A549 (cell line): ENCODE results near the gene CTTN.

Experiments
- BCL3 ChIP-seq: fragments of >200 bp; sonication (Bioruptor Twin); formaldehyde crosslinking; IDR thresholded peaks from 3 replicates; pipeline ENCODE4 v1.6.1; 2016
- CTCF ChIP-seq: fragments of >200 bp; sonication (Bioruptor Twin); formaldehyde crosslinking; IDR thresholded peaks from 3 replicates; pipeline ENCODE4 v1.5.1; 2016
- EP300 ChIP-seq, 2 experiments: fragments of >200 bp; sonication (Bioruptor Twin); formaldehyde crosslinking; IDR thresholded peaks; 2 replicates in 1 of 2; 3 replicates in 1 of 2; pipeline ENCODE4 v1.6.1; 2016 to 2017
- GATA3 ChIP-seq: IDR thresholded peaks from 2 replicates; pipeline ENCODE4 v1.6.1; 2012; ENCODE audit warnings: borderline replicate concordance
- HEYL ChIP-seq: fragments of 250-450 bp; sonication (Bioruptor Pico); IDR thresholded peaks from 2 replicates; pipeline ENCODE4 v1.8.0; 2021; ENCODE audit warnings: mild to moderate bottlenecking, moderate library complexity
- KDM5A ChIP-seq: fragments of 200-600 bp; sonication (generic); IDR thresholded peaks from 2 replicates; pipeline ENCODE4 v1.6.1; 2016; ENCODE audit warnings: antibody characterized with exemption, mild to moderate bottlenecking
- MAZ ChIP-seq: fragments of 150-350 bp; IDR thresholded peaks from 2 replicates; pipeline ENCODE4 v1.6.1; 2014; ENCODE audit warnings: antibody characterized with exemption, low read depth, low read length, borderline replicate concordance
- MYC ChIP-seq: IDR thresholded peaks from 2 replicates; pipeline ENCODE4 v1.6.1; 2012; ENCODE audit warnings: mild to moderate bottlenecking, inconsistent platforms, low read length, improper control_type of control experiment, borderline replicate concordance
- POLR2A ChIP-seq: IDR thresholded peaks from 2 replicates; pipeline ENCODE4 v1.6.1; 2012; ENCODE audit warnings: mild to moderate bottlenecking, low read length
- RAD21 ChIP-seq, 2 experiments: fragments of >200 bp in 1 of 2; sonication (Bioruptor Twin) in 1 of 2; formaldehyde crosslinking in 1 of 2; IDR thresholded peaks in 1 of 2; conservative IDR thresholded peaks in 1 of 2; 2 replicates in 1 of 2; 3 replicates in 1 of 2; pipeline ENCODE4 v1.6.1; 2012 to 2018; ENCODE audit warnings: inconsistent platforms in 1 of 2
- SREBF2 ChIP-seq: fragments of 450-650 bp; IDR thresholded peaks from 2 replicates; pipeline ENCODE4 v1.6.1; 2014; ENCODE audit warnings: mild to moderate bottlenecking, moderate library complexity
- ZC3H11A ChIP-seq: fragments of 450-650 bp; IDR thresholded peaks from 2 replicates; pipeline ENCODE4 v1.6.1; 2014; ENCODE audit warnings: antibody characterized with exemption, mild to moderate bottlenecking

- no peak for TF ChIP-seq BCL3
- no peak for TF ChIP-seq CTCF
- TF ChIP-seq MAZ, result no peak
- TF ChIP-seq EP300 (IDR thresholded peaks at IDR 0.05), result no peak
- no peak for TF ChIP-seq SREBF2
- TF ChIP-seq ZC3H11A, result no peak
- no peak for TF ChIP-seq POLR2A
- TF ChIP-seq RAD21 (conservative IDR thresholded peaks at IDR 0.05 in 1 of 2, IDR thresholded peaks at IDR 0.05 in 1 of 2), result no peak
- no peak for TF ChIP-seq MYC
- TF ChIP-seq GATA3, result no peak
- no peak for TF ChIP-seq KDM5A
- no peak for TF ChIP-seq HEYL
These were observed 5.9 kb downstream of the CTTN start for GRCh38 chr11:70404244-70404643.
